AG09319 (cell line): ENCODE measurements around the gene HEATR9.
"Not testable (repeated sequence)": the region's sequence is repeated elsewhere in the genome, so short reads cannot be mapped to it uniquely, and the experiment has no call there.

Source experiments
- DNase-seq: peaks from one replicate; pipeline ENCODE4 v3.0.0-alpha.2; 2010; ENCODE audit warnings: low read depth; ENCODE audit errors: extremely low read depth
- CTCF ChIP-seq: IDR thresholded peaks from 2 replicates; pipeline ENCODE4 v1.5.1; 2011; ENCODE audit warnings: low read depth, mild to moderate bottlenecking, inconsistent platforms, low read length, moderate library complexity

Gene HEATR9

DNA sequence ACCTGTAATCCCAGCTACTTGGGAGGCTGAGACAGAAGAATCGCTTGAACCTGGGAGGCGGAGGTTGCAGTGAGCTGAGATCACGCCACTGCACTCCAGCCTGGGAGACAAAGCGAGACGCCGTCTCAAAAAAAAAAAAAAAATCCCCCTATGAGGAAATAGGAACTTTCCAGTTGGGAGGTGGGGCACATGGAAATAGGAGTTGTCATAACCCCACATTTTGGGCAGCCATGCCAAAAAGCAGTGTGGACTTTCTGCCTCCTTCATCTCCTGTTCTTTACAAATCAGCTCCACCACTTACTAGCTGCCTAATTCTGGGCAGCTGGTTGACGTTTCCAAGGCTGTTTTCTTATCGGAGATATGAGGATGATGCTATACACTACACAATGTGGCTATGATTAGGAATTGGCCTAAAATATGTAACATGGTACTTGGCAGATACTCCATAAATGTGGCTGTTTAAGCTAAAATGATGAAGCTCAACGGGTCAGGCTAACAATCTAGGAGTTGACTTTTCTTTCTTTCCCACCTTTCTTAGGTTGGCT is 33.0 kb upstream of the HEATR9 start:
- no peak for TF ChIP-seq CTCF
- DNase-seq: no peak

- no peak for TF ChIP-seq CTCF
- no peak for DNase-seq
Observed at GRCh38 chr17:35900708-35901480, 32.2 kb upstream of the HEATR9 start.

DNA sequence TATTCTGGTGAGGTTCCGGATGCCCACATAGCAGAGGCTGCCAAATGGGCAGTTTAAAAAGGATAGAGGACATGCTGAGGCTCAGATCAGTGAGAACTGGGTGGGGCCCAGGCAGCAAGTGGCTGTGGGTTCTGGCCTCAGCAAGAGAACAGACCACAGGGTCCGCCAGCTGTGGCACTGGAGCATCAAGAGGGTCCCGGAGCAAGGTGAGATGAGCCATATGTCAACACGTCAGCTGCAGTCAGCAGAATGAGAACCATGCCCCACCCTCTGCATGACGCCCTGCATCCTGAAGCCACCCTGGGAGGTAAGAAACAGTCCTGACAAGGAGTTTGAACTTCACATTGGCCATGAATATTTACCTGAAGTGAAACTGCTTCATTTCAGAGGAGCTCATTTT is 31.6 kb upstream of the HEATR9 start:
- DNase-seq: no peak
- no peak for TF ChIP-seq CTCF

GRCh38 chr17:35898283-35899070 is 29.8 kb upstream of the HEATR9 start:
- TF ChIP-seq CTCF: no peak
- no peak for DNase-seq

DNA sequence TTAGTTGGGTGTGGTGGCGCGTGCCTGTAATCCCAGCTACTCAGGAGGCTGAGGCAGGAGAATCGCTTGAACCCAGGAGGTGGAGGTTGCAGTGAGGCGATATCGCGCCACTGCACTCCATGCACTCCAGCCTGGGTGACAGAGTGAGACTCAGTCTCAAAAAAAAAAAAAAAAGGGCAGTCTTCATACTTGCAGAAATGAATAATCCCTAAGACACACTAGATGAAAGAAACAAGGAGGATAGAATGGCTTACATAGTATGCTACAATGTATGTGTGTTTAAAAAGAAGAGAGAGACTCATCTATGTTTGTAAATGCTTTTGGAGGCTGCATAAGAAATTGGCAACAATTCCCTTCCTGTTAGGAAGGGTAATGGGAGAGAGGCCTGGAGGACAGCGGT is 29.1 kb upstream of the HEATR9 start:
- DNase-seq: not testable (repeated sequence)

DNA sequence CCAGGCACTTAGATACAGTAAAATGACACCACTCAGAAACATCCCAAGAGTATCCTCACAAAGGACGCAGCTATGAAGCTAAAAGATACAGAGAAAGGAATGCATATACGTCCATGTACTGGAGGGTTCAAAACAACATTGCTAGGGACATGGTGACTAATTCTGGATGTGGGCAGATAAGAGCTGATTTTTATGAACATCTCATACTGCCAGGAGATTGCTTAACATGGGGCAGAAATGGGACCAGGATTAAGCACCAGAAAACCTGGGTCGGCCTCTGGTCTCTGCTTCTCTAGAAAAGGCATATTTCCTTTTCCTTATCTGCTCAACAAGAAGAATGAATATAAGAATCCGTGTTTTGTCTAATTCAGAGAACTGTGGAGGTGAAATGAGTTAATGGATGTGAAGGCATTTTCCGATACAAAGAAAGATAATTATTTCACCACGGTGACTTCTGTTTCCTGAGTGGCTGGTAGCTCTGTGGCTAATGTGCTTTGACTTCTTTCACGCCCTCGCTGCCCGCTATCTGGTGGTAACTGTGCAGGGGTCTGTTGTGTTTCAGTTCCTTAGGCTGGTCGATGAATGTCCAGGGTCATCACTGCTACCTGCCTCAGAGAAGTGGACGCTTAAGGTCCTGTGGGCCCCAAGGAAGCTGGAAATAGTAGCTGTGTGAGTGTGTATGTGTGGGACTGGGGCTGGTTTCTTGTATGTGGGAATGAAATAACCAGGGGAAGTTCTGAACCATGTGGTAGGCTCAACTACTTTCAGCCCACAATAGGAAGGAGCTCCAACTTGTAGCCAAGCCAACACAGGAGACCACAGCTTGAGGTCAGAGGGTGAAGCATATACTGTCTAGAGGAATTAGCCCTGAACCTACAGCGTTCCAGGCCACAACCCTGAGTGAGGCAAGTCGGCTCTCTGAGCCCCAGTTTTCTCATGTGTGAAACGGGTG is 27.2 kb upstream of the HEATR9 start:
- no peak for DNase-seq

More for the DNA sequence above, 27.2 kb upstream of the HEATR9 start:
- TF ChIP-seq CTCF: no peak
